ENCODE results near the gene LYRM7.
"Not testable (repeated sequence)": the region's sequence is repeated elsewhere in the genome, so short reads cannot be mapped to it uniquely, and the experiment has no call there.

The LYRM7 gene

GRCh38 chr5:131170540-131171275, at the start of gene LYRM7:
Gene LYRM7 (plus strand): TSS chr5:131170944. CDS start chr5:131171021, 77 bp downstream.
- peak; percentile 100 for DNase-seq

DNA sequence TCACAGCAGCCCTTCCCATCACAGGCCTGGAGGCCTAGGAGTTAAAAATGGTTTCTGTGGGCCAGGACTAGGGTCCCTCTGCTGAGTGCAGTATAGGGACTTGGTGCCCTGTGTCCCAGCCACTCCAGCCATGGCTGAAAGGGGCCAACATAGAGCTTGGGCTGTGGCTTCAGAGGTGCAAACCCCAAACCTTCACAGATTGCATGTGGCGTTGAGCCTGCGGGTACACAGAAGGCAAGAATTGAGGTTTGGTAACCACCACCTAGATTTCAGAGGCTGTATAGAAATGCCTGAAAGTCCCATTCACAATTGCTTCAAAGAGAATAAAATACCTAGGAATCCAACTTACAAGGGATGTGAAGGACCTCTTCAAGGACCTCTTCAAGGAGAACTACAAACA, 43.5 kb upstream of the LYRM7 start:
- DNase-seq: not testable (repeated sequence)

- no peak for DNase-seq
Observed at GRCh38 chr5:131129306-131129705, 41.4 kb upstream of the LYRM7 start.

DNA sequence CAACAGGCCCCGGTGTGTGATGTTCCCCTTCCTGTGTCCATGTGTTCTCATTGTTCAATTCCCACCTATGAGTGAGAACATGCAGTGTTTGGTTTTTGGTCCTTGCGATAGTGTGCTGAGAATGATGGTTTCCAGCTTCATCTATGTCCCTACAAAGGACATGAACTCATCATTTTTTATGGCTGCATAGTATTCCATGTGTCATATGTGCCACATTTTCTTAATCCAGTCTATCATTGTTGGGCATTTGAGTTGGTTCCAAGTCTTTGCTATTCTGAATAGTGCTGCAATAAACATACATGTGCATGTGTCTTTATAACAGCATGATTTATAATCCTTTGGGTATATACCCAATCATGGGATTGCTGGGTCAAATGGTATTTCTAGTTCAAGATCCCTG, 37.7 kb upstream of the LYRM7 start:
- not testable (repeated sequence) for DNase-seq

DNA sequence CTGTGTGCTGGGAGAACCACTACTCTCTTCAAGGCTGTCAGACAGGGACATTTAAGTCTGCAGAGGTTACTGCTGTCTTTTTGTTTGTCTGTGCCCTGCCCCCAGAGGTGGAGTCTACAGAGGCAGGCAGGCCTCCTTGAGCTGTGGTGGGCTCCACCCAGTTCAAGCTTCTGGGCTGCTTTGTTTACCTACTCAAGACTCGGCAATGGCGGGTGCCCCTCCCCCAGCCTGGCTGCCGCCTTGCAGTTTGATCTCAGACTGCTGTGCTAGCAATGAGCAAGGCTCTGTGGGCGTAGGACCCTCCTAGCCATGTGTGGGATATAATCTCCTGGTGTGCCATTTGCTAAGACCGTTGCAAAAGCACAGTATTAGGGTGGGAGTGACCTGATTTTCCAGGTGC, 32.3 kb upstream of the LYRM7 start:
- not testable (repeated sequence) for DNase-seq

DNA sequence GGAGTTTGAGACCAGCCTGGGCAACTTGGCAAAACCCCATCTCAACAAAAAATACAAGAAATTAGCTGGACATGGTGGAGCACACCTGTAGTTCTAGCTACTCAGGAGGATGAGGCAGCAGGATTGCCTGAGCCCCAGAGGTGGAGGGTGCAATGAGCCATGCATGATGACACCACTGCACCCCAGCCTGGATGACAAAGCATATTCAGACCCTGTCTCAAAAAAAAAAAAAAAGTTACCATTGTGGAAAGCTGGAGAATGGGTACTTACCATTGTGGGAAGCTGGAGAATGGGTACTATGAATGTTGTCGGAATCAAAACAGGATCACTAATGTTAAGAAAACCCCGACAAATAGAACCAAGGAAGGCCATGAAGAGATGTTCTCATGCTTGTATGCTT, 31.4 kb upstream of the LYRM7 start:
- no peak for DNase-seq

GRCh38 chr5:131142970-131143617, 27.6 kb upstream of the LYRM7 start:
- DNase-seq: no peak

- no peak for DNase-seq
Observed at GRCh38 chr5:131147258-131147657, 23.5 kb upstream of the LYRM7 start.

DNA sequence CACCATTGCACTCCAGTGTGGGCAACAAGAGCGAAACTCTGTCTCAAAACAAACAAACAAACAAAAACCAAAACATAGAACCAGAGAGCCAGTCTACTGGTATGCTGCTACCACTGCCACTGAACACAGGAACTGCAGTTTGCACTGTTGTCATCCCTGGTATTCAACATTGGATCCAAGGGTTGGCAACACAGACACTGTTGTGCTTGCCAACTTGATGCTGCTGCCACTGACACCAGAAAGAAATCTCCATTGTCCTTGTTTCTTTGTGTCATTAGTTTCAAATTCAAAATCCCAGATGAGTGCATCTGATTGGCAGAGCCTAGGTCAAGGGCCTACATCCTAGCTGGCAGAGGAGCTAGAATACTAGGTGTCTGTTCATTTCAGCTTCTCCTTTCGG, 21.9 kb upstream of the LYRM7 start:
- no peak for DNase-seq

GRCh38 chr5:131150408-131150807, 20.3 kb upstream of the LYRM7 start:
- no peak for DNase-seq

GRCh38 chr5:131151216-131151615, 19.5 kb upstream of the LYRM7 start:
- DNase-seq: no peak

DNA sequence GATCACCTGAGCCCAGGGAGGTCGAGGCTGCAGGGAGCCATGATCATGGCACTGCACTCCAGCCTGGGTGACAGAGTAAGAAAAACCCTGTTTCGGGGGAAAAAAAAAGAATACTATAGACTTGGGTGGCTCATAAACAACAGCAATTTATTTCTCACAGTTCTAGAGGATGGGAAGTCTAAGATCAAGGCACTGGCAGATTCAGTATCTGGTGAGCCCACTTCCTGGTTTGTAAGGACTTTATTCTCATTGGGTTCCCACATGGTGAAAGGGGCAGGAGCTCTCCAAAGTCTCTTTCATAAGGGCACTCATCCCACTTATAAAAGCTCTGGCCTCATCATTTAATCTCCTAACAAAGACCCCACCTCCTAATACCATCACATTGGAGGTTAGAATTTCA, 14.4 kb upstream of the LYRM7 start:
- DNase-seq: no peak

DNA sequence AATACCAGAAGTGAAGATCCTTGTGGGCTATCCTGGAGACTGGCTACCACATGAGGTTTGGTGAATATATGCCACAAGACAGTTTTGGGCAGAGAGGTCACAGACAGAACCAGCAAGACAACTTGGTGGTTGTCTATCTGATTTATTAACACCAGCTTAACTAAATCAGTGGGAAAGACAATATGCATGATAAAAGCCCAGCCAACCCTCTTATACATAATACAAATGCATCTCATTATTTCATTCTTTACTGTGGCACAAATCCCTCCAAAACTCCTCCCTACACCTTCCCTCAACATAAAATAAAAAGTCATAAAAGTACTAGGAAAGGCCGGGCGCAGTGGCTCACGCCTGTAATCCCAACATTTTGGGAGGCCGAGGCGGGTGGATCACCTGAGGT, 13.8 kb upstream of the LYRM7 start:
- no peak for DNase-seq

DNA sequence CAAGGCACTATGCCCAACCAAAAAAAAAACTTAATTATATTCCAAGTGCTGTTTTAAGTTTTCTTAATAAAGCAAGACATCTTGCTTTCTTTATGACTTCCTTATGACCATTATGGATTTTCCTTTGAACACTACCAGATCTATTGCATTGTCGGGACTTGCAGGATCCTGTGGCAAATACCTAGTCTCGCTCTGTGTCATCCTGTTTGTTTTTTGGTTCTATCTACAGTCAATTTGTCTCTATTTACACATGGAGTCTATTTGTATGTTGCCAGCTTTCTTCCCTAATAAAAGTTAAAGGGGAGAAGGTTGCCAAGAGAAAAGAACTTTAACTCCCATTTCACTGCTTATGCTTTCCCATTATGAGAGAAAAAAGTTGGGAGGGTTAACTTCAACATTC, 10.6 kb upstream of the LYRM7 start:
- no peak for DNase-seq

GRCh38 chr5:131163276-131164119, 7.2 kb upstream of the LYRM7 start:
- peak; percentile 80 for DNase-seq

GRCh38 chr5:131164191-131165118, 6.3 kb upstream of the LYRM7 start:
- peak; percentile 88 for DNase-seq

GRCh38 chr5:131165119-131165727, 5.5 kb upstream of the LYRM7 start, which contains the start of gene HINT1:
Gene HINT1 (minus strand): TSS chr5:131165256. CDS start chr5:131165205, 51 bp downstream.
- peak; percentile 95 for DNase-seq

DNA sequence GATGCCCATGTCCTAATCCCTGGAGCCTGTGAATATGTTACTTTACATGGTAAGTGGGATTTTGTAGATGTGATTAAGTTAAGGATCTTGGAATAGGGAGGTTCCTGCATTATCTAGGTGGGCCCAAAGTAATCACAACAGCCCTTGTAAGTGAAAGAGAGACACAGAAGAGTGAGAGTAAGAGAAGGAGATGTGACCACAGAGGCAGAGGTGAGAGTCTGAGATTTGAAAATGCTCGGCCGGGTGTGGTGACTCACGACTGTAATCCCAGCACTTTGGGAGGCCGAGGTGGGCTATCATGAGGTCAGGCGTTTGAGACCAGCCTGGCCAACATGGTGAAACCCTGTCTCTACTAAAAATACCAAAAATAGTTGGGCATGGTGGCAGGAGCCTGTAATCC, 3.1 kb upstream of the LYRM7 start:
- DNase-seq: no peak

- peak; percentile 28 for DNase-seq
Observed at GRCh38 chr5:131169810-131170539, 769 bp upstream of the LYRM7 start.

DNA sequence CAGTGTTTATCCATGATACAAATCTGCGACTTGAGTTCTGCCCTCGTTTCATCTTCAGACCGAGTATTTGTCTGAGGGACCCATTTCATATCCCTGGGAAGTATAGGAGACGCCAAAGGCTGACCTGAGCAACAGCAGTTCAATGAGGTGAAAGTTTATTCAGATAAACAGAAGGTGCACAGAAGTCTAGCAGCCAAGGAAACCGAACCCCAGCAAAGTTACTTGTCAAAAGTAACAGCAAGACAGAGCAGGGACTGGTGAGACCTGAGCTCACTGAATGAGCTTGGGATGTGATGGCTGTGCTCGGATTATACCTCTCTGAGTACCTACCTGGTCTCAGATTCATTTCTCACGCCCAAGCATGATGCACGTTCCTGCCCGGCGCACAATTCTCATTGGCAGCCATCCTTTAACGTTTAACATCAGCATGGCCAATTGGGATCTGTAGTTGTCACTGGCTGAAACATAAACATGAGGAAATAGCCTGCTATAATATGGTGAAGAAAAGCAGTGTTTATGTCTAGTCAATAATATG, 599 bp downstream of the LYRM7 start:
- peak; percentile 25 for DNase-seq

DNA sequence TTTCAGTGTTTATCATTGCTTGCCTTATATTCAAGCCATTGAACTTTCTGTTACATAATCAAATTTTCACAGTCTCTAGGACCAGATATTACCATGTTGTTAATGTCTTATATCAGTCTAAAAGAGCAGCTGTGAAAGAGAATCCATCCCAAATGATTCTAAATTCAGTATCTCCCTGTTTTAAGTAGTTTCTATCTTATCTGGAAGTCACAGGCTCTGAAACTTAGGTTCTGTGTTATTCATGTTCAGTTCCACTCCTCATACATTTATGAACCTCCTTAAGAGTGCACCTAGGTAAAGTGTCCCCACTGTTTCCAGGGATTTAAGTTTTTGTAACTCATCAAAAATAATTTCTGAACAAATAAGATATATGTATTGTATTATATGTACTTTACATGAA, 9.7 kb downstream of the LYRM7 start:
- peak; percentile 78 for DNase-seq
